CD4-positive, alpha-beta T cell treated with Interleukin-17A for 4 hours (primary cell): Measurements from ENCODE around the gene SLC9A1.

ENCODE experiments used
- DNase-seq: peaks from one replicate; pipeline ENCODE4 v3.0.0-alpha.2; 2020; ENCODE audit warnings: mixed read lengths

SLC9A1 gene

GRCh38 chr1:27060891-27061290 lies 94.0 kb downstream of the SLC9A1 start:
- DNase-seq: no peak

GRCh38 chr1:27058966-27059669 lies 95.8 kb downstream of the SLC9A1 start:
- DNase-seq: no peak

GRCh38 chr1:27057801-27058625 lies 96.9 kb downstream of the SLC9A1 start:
- DNase-seq: no peak

GRCh38 chr1:27057389-27057788 lies 97.5 kb downstream of the SLC9A1 start:
- no peak for DNase-seq

GRCh38 chr1:27053977-27054753 lies 100.8 kb downstream of the SLC9A1 start:
- no peak for DNase-seq

- no peak for DNase-seq
These were observed 102.4 kb downstream of the SLC9A1 start for GRCh38 chr1:27052527-27052926.

- no peak for DNase-seq
These were observed 105.3 kb downstream of the SLC9A1 start for GRCh38 chr1:27049607-27050006.

- no peak for DNase-seq
These were observed 105.8 kb downstream of the SLC9A1 start for GRCh38 chr1:27049100-27049499.
